ENCODE measurements around the gene SMAD9.

The SMAD9 gene

DNA sequence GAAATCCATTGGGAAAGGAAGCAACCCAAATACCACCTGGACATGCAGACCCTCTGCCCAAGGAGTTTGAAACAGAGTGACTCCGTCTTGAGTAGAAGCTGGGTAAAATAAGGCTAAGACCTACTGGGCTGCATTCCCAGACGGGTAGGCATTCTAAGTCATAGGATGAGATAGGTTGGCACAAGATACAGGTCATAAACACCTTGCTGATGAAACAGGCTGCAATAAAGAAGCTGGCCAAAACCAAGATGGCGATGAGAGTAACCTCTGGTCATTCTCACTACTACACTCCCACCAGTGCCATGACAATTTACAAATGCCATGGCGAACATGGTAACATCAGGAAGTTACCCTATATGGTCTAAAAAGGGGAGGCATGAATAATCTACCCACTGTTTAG is 60.8 kb downstream of the SMAD9 start:
- H3K4me2 ChIP-seq (ENCODE audit: low read depth, low read length, poor library complexity, severe bottlenecking) = no peak overlapping the region
- H3K9me3 ChIP-seq (ENCODE audit: insufficient read depth, low read length) = no peaks in the 10 kb centered on the region
- TF ChIP-seq EZH2phosphoT487 (conservative IDR thresholded peaks at IDR 0.05; ENCODE audit: low read length) (no peak), CTCF (IDR thresholded peaks at IDR 0.05; ENCODE audit: insufficient read depth, low read length, poor library complexity, severe bottlenecking) (no peak)
- H3K36me3 ChIP-seq (ENCODE audit: low read length) = no peaks in the 10 kb centered on the region
- no peaks in the 10 kb centered on the region for H4K20me1 ChIP-seq (ENCODE audit: low read depth, low read length)
- H2AFZ ChIP-seq (ENCODE audit: low read depth, low read length, severe bottlenecking) = no peak overlapping the region
- H3K27me3 ChIP-seq (ENCODE audit: low read length) = no peaks in the 10 kb centered on the region
- no peaks in the 10 kb centered on the region for H3K79me2 ChIP-seq (ENCODE audit: insufficient read depth, low read length)
- no peak overlapping the region for H3K4me3 ChIP-seq (ENCODE audit: insufficient read depth, low read length, poor library complexity, severe bottlenecking)
- no peak overlapping the region for H3K9ac ChIP-seq (ENCODE audit: low read length)
- H3K27ac ChIP-seq (ENCODE audit: low read depth, low read length) = no peak overlapping the region
- H3F3A ChIP-seq (ENCODE audit: insufficient read depth) = no peaks in the 10 kb centered on the region
- no peaks in the 10 kb centered on the region for H3K9me2 ChIP-seq (replicated peaks; ENCODE audit: insufficient read depth, low read length)

- H4K20me1 ChIP-seq (ENCODE audit: low read depth, low read length) = no peaks in the 10 kb centered on the region
- no peak overlapping the region for H3K4me3 ChIP-seq (ENCODE audit: insufficient read depth, low read length, poor library complexity, severe bottlenecking)
- H3K9ac ChIP-seq (ENCODE audit: low read length) = no peak overlapping the region
- no peak overlapping the region for H3K4me2 ChIP-seq (ENCODE audit: low read depth, low read length, poor library complexity, severe bottlenecking)
- TF ChIP-seq CTCF (IDR thresholded peaks at IDR 0.05; ENCODE audit: insufficient read depth, low read length, poor library complexity, severe bottlenecking) (peak; percentile 28), EZH2phosphoT487 (conservative IDR thresholded peaks at IDR 0.05; ENCODE audit: low read length) (no peak)
- H3K36me3 ChIP-seq (ENCODE audit: low read length) = no peaks in the 10 kb centered on the region
- no peaks in the 10 kb centered on the region for H3K9me3 ChIP-seq (ENCODE audit: insufficient read depth, low read length)
- no peaks in the 10 kb centered on the region for H3F3A ChIP-seq (ENCODE audit: insufficient read depth)
- H3K9me2 ChIP-seq (replicated peaks; ENCODE audit: insufficient read depth, low read length) = no peaks in the 10 kb centered on the region
- no peak overlapping the region for H3K27ac ChIP-seq (ENCODE audit: low read depth, low read length)
- no peaks in the 10 kb centered on the region for H3K79me2 ChIP-seq (ENCODE audit: insufficient read depth, low read length)
- H3K27me3 ChIP-seq (ENCODE audit: low read length) = no peaks in the 10 kb centered on the region
- H2AFZ ChIP-seq (ENCODE audit: low read depth, low read length, severe bottlenecking) = no peak overlapping the region
Measured at GRCh38 chr13:36858290-36858689, 61.7 kb downstream of the SMAD9 start.

DNA sequence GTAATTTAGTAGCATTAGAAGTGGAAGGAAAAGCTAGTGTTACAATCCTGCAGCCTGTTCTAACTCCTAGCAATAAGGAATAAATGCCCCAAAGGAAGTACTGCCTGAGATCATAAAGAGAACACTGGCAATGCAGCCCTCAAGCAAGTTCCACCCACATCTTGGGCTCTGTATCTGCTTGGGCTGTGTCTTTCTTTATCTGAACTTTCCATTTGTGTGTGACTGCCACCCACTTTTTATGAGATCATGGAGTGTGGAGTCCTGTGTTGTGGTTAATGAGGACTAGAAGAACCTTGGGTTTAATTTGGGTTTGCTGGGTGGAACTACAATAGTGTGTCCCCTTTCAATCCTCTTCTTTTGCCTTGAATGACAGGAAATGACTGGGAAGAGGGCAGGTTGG is 62.8 kb downstream of the SMAD9 start:
- no peaks in the 10 kb centered on the region for H3F3A ChIP-seq (ENCODE audit: insufficient read depth)
- TF ChIP-seq EZH2phosphoT487 (conservative IDR thresholded peaks at IDR 0.05; ENCODE audit: low read length) (no peak), CTCF (IDR thresholded peaks at IDR 0.05; ENCODE audit: insufficient read depth, low read length, poor library complexity, severe bottlenecking) (no peak)
- no peaks in the 10 kb centered on the region for H3K9me3 ChIP-seq (ENCODE audit: insufficient read depth, low read length)
- no peaks in the 10 kb centered on the region for H3K9me2 ChIP-seq (replicated peaks; ENCODE audit: insufficient read depth, low read length)
- no peak overlapping the region for H3K4me2 ChIP-seq (ENCODE audit: low read depth, low read length, poor library complexity, severe bottlenecking)
- H3K36me3 ChIP-seq (ENCODE audit: low read length) = no peaks in the 10 kb centered on the region
- H2AFZ ChIP-seq (ENCODE audit: low read depth, low read length, severe bottlenecking) = no peak overlapping the region
- no peak overlapping the region for H3K4me3 ChIP-seq (ENCODE audit: insufficient read depth, low read length, poor library complexity, severe bottlenecking)
- no peak overlapping the region for H3K27ac ChIP-seq (ENCODE audit: low read depth, low read length)
- no peak overlapping the region for H3K9ac ChIP-seq (ENCODE audit: low read length)
- no peaks in the 10 kb centered on the region for H3K27me3 ChIP-seq (ENCODE audit: low read length)
- no peaks in the 10 kb centered on the region for H4K20me1 ChIP-seq (ENCODE audit: low read depth, low read length)
- H3K79me2 ChIP-seq (ENCODE audit: insufficient read depth, low read length) = no peaks in the 10 kb centered on the region

Data from SU-DHL-6 (cell line).